Fibroblast of mammary gland (primary cell): ENCODE results near the gene ADAD2.
A peak's percentile ranks its signal among the peaks of the same experiment; 100 is the strongest.

Experiments
- DNase-seq: peaks from one replicate; pipeline ENCODE4 v3.0.0-alpha.2; 2010; ENCODE audit warnings: low read depth
- H3K4me3 ChIP-seq: 2 replicates; pipeline ENCODE4 v1.5.1; 2011; ENCODE audit warnings: low read depth, mild to moderate bottlenecking, low read length, moderate library complexity; ENCODE audit not compliant: control insufficient read depth
- TF ChIP-seq, protein P1 (sequence below): conservative IDR thresholded peaks from 2 replicates; pipeline ENCODE4 v1.5.1; 2011; ENCODE audit warnings: low read depth, low read length, inconsistent platforms; ENCODE audit not compliant: control insufficient read depth, insufficient read depth

Gene ADAD2

DNA sequence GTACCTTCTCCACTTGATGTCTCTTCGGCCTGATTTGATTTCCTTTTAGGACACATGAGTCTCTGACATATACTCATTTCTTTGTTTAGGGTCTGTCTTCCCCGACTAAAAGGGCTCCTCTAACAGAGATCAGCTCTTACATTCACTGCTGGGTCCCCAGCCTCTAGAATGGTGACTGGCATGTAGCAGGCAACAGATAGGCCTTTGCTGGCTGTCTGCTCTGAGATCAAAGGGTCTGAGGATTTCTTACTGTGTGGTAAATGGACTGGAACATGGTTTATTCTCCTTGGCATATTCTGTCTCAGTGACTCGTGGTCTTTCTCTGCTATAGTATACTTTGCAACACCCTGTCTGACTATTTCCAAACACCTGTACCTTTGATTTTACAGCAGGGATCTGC lies 29.2 kb upstream of the ADAD2 start:
- no peak overlapping the region for H3K4me3 ChIP-seq
- DNase-seq: no peak
- TF ChIP-seq, protein P1, sequence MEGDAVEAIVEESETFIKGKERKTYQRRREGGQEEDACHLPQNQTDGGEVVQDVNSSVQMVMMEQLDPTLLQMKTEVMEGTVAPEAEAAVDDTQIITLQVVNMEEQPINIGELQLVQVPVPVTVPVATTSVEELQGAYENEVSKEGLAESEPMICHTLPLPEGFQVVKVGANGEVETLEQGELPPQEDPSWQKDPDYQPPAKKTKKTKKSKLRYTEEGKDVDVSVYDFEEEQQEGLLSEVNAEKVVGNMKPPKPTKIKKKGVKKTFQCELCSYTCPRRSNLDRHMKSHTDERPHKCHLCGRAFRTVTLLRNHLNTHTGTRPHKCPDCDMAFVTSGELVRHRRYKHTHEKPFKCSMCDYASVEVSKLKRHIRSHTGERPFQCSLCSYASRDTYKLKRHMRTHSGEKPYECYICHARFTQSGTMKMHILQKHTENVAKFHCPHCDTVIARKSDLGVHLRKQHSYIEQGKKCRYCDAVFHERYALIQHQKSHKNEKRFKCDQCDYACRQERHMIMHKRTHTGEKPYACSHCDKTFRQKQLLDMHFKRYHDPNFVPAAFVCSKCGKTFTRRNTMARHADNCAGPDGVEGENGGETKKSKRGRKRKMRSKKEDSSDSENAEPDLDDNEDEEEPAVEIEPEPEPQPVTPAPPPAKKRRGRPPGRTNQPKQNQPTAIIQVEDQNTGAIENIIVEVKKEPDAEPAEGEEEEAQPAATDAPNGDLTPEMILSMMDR: no peak

DNA sequence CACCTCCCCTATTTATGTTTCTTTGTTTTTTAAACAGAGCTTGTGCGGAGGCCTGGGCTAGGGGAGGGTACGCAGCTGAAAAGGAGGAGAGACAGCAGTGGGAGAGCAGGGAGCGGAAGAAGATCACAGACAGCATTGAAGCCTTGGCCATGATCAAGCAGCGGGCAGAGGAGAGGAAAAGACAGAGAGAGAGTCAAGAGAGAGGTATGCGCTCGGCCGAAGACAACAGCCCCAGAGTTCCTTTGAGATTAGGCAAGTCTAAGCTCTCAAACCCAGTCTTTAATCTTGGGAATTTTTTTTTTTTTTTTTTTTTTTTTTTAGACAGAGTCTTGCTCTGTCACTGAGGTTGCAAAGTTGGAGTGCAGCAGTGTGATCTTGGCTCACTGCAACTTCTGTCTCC lies 25.2 kb upstream of the ADAD2 start:
- no peak overlapping the region for H3K4me3 ChIP-seq
- TF ChIP-seq, protein P1: no peak

DNA sequence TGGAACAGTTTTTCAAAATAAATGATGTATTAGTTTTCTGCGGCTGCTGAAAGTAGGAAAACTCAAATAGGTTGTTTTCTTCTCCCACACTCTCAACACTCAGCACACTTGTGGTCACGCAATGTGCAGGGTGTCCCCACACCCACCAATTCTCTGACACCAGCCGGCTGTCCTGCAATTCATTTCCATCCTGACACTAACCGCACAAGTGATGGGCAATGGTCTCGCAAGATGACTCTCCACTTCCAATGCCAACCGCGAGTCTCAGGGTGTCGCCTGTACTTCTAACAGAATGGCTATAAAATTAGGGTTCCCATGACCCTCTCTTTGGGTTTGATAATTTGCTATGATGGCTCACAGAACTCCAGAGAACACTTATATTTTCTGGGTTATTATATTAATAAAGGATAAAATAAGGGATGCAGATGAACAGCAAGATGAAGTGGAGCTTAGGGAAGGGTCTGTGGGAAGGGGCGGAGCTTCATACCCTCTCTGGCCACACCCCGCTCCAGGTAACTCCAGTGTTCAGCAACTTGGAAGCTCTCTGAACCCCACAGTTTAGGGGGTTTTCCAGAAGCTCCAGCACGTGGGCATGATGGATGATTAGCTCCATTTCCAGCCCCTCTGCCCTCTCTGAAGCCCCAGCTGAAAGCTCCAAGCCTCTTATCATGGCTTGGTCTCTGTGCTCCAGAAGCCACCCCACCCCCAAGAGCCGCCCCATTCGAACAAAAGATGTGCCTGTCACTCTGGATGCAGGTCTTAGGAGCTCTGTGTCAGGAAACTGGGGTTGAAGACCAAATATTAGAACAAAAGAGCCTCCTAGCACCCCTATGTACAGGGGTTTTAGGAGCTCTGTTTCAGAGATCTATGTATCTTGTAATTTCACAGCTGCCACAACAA lies 23.9 kb upstream of the ADAD2 start:
- H3K4me3 ChIP-seq: no peak overlapping the region
- no peak for DNase-seq
- TF ChIP-seq, protein P1: no peak

More for the DNA sequence above, 25.2 kb upstream of the ADAD2 start:
- DNase-seq: no peak

DNA sequence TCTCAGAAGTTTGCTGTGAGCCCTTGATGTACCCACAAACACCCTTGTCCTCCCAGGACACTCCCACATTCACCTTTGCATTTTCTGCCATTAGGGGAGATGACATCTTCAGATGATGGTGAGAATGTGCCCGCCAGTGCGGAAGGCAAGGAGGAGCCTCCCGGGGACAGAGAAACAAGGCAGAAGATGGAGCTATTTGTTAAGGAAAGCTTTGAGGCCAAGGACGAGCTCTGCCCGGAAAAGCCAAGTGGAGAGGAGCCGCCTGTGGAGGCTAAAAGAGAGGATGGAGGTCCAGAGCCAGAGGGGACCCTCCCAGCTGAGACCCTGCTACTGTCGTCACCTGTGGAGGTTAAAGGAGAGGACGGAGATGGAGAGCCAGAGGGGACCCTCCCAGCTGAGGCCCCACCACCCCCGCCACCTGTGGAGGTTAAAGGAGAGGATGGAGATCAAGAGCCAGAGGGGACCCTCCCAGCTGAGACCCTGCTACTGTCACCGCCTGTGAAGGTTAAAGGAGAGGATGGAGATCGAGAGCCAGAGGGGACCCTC lies 21.1 kb upstream of the ADAD2 start:
- TF ChIP-seq, protein P1: no peak
- no peak overlapping the region for H3K4me3 ChIP-seq
- no peak for DNase-seq

DNA sequence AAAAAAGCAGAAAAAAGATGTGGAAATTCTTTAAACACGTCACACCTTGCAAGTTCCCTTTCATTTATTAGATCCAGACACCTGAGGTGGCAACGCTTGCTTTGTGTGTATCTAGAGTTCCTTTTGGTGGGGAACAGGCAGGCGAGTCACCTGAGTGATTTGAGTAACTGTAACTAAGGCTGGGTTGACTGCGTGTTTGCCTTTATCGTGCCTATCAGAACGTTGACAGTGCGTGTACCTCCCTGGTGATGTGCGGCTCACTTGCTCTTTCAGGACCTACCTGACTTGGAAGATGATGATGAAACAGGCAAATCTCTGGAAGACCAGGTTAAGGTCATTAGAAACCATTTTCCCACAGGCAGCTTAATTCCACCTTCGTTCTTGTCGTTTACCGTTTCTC lies 16.6 kb upstream of the ADAD2 start:
- no peak overlapping the region for H3K4me3 ChIP-seq
- DNase-seq: no peak
- TF ChIP-seq, protein P1: no peak

DNA sequence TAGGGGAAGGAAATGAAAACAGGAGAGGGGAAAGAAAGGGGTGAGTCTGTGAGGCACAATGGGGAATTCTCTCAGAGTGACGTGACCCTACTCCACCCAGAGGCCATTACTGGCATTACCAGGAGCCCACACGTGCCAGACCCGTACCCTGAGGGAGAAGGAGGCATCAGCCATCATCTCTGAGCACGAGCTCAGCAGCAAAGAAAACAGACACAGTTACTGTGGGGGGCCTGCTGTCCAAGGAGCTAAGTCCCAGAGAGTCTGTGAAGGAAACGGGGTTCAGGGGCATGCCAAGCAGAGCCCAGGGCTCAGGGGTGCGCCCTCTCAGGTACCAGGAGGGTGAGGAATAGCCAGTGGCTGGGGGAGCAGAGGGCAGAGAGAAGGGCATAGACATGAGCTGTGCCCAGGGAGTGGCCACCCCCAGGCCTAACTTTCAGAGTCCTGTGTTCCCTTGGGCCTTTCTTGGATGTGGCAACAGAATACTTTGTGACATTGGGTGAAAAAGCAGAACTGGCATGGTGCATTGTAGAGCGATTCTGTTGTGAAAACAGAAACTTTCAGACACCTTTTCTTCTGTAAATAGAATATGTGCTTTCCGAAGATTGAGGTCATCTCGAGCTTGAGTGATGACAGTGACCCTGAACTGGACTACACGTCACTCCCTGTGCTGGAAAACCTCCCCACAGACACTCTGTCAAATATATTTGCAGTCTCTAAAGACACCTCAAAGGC lies 15.4 kb upstream of the ADAD2 start:
- peak; percentile 62 for DNase-seq
- TF ChIP-seq, protein P1: peak; percentile 84
- no peak overlapping the region for H3K4me3 ChIP-seq
